SK-N-DZ (cell line): ENCODE measurements around the gene ERAS. TPM values are rescaled to one million over a fixed set of nuclear protein-coding genes. Genes with fewer than 3 reads are reported as not detected.

Experiments used
- DNase-seq: peaks from one replicate; pipeline ENCODE4 v3.0.0-alpha.2; 2015; ENCODE audit warnings: low spot score
- polyA plus RNA-seq, 2 experiments: library from polyadenylated mRNA; depleted of rRNA; stranded (reverse); fragments of >200 nt; gene quantifications; 2 replicates each; pipeline ENCODE4 v1.2.3, GENCODE V29; 2014

Gene ERAS, protein sequence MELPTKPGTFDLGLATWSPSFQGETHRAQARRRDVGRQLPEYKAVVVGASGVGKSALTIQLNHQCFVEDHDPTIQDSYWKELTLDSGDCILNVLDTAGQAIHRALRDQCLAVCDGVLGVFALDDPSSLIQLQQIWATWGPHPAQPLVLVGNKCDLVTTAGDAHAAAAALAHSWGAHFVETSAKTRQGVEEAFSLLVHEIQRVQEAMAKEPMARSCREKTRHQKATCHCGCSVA
- polyA plus RNA-seq (2014; cell fraction: cytosol; rRNA removed): 0.32 TPM in 1 of 2 replicates, not detected in the other
- polyA plus RNA-seq (2014; cell fraction: nucleus; rRNA removed): 3.2 and 5.2 TPM in 2 replicates

DNA sequence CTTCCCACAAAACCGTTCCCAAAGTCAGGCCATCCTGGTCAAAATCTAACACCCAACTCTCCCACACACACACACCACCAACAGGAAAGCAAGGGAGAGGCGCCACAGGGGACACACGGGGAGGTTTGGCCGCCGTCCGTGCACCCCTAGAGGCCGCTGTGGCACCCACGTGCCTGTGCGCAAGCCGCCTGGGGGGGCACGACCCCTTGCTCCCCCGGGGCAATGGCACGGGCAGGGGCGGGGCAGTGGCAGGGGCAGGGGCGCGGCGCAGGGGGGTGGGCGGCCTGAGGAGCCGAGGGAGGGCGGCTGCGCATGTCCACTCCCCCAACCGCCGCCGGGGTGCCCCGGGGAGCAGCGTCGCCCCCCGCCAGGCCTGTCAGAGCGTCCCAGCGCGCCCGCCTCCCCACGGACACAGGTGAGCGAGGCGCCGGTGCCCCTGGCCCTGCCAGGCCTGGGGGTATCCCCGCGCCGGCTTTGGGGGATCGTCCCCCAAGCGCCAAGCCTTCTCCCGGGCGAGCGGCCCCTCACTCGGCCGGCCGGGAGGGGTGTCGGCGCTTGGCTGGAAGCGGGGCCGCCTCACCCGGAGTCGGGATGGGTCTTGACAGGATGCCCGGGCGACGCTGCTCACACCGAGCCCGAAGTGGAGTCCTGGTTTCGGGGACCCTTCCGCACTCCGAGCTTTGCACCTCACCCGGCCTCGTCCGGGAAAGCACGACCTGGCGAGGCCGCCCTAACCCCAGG, at the start of gene ERAS:
Gene ERAS, plus strand, starts transcription at position 379 of the 741 bp plus-strand sequence. CDS start 2,611 bp downstream, outside the sequence.
- no peak for DNase-seq

DNA sequence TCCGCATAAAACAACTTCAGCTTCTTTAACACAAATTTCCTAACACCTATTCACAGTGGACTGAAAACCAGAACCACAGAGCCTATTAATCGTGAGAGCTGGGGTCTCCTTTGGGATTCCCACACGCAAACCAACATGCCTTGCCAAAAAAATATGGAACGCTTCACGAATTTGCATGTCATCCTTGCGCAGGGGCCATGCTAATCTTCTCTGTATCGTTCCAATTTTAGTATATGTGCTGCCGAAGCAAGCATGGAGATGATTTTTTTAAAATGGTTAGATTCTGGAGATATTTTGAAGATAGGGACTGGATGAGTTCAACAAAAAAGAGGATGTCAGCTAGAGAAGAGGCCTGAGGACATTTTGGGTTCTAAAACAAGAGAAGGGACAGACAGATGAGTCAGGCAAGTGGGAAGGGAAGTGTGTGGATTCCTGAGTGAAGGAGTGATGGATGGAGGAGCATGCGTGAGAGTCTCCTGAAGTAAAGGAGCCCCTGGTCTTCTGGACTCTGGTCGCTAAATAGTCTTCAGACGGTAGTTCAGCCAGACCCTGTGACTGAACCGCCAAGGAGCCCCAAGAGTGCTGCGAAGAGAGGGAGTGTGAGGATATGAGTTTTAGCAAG, 49.4 kb upstream of the ERAS start:
- DNase-seq: no peak

DNA sequence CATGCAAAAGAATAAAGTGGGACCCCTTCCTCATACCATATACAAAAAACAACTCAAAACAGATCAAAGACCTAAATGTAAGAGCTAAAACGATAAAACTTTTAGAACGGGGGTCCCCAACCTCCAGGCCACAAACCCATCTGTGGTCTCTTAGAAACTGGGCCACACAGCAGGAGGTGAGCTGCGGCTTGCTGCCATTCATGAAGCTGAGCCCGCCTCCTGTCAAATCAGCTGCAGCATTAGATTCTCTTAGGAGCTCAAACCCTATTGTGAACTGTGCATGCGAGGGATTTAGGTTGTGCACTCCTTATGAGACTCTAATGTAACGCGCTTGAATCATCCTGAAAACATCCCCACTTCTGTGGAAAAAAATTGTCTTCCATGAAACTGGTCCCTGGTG, 46.9 kb upstream of the ERAS start:
- DNase-seq: no peak

DNA sequence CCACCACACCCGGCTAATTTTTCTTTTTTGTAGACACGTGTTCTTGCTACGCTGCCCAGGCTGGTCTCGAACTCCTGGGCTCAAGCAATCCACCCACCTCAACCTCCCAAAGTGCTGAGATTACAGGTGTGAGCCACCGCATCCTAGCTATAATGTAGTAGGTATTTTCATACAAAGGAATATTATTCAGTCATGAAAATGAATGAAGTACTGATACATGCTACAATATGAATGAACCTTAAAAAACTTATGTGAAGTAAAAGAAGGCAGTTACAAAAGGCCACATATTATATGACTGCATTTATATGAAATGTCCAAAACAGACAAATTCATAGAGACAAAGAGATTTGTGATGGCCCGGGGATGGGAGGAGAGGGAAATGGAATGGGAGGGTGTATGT, 44.6 kb upstream of the ERAS start:
- no peak for DNase-seq

DNA sequence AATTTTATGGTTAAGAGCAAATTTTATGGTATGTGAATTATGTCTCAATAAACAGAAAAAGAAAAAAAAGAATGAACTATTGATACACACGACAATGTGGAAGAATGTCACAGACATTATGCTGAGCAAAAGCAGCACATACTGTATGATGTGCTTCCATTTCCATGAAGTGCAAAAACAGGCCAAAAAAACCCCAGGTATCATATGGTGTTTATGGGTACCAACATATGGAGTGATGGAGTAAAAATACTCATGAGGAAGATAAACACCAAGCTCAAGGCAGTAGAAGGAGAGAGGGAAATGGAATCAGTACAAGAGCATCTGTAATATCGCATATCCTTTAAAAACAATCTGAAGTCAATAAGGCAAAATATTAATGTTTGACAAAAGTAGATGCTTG, 44.1 kb upstream of the ERAS start:
- DNase-seq: no peak

DNA sequence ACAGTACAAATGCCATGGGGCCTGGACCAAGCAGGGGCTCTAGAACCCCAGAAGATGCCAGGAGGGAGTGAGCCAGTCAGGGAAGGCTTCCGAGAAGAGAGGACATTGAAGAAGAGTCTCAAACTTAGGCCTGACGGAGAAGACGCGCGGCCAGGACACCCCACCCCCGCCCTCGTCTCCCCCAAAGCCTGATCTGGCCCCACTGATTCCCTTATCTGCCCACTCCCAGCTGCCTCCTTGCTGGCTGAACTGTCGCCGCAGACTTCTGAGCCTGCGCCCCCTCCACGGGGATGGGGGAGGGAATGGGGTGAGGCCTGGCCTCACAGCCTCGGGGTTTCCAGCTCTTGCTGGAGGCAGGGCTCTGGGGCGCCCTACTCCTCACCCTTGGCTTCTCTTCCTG, 43.5 kb upstream of the ERAS start:
- no peak for DNase-seq

DNA sequence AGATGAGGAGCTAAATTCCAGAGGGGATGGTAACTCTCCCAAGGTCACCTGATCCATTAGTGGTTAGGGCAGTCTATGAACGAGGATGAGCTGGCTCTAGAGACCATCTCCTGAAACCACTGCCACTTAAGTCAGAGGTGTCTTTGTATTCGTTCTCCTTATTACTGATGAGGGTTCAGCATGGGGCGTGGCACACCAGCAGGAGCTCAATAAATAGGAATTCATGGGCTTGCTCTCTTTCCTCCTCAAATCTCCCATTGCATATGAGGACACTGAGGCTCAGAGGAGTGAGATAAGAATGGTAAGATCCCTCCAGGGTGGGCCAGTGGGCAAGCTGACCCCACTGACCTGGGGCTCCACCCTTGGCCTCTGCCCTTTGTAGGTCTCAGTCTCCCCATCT, 41.6 kb upstream of the ERAS start:
- DNase-seq: no peak

DNA sequence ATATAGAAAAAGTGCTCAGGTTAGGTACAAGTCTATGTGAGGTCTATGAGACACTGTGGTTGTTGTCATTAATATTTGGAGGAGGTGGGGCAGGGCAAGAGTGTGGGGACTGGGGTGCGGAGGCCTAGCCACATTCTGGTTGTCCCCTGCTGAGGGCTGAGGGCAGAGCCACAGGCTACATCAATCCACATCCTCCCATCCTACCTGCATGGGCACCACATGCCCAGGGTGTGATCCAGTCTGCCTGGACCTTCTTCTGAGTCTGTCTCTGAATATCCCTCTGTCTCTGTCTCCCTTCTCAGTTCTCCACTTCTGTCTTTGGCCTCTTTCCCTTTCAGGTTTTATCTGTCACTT, 41.1 kb upstream of the ERAS start:
- no peak for DNase-seq

DNA sequence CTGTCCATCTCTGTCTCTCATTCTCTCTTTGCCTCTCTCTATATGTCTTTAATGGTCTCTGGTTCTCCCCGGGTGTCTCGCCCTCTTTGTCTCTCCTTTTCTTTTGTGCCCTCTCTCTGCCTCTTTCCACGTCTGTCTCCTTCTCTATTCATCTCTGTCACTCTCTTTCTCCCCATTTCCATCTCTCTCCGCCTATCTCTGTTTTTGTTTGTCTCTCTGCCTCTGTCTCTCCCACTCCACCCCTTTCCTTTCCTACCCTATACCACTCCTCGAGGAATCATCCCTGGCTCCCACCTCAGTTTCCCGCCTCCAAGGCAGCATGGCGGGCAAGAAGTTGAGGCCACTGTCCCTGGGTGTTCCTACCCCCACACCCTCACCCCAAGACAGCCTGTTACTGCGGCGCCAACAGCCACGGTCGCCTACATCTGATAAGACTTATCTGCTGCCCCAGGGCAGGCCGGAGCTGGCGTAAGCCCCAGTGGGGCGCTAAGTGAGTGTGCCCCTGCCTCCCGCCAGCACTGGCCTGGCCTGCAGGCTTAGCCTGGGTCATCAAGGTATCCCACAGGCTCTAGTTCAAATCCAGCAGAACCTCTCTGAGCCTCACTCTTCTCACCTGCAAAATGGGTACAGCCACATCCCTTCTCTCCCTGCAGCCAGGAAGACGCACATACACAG, 40.6 kb upstream of the ERAS start:
- no peak for DNase-seq

DNA sequence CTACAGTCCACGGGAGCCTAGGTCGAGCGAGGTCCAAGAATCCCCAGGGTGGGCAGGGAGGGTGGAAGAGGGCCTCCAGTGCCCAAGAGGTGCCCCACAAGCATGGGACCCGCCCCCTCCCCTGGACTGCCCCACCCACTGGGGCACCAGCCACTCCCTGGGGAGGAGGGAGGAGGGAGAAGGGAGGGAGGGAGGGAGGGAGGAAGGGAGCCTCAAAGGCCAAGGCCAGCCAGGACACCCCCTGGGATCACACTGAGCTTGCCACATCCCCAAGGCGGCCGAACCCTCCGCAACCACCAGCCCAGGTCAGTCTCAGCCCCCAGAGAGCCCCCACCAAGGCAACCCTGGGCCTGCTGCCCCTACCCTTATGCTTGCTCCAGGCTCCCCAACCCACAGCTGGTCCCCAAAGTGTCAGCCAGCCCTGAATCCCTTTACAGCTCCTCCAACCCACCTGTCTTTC, 39.9 kb upstream of the ERAS start, which contains the start of gene GATA1:
Gene GATA1, plus strand, starts transcription at position 250 of the 460 bp plus-strand sequence. CDS start 4,520 bp downstream, outside the sequence.
- no peak for DNase-seq

DNA sequence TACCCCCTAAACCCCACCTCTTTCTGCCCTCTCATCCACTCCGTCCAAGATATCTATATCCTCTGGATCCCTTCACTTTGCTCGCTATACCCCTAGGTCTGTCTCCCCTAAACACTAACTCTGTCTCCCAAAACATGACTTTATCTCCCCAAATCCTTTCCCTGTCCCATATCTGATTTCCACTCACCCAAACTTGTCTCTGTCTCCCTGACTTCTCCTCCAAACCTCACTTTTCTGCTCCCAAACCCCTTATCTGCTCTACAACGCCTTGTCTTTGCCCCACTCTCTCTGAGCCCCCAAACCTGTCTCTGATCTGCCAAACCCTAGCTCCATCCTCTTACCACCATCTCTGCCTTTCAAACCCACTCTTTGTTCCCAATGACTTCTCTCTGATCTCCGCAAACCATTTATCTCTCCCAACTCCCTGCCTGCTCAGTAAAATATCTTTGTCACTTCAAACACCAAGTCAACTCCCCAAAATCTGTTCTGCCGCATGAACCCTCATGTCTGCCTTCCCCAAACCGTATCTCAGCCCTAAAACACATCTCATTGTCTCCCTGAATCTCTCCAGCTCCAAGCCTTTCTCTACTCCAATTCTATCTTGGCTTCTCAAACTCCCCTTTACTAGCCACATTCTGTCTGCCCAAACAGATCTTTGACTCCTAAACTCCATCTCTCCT, 39.3 kb upstream of the ERAS start:
- DNase-seq: no peak

DNA sequence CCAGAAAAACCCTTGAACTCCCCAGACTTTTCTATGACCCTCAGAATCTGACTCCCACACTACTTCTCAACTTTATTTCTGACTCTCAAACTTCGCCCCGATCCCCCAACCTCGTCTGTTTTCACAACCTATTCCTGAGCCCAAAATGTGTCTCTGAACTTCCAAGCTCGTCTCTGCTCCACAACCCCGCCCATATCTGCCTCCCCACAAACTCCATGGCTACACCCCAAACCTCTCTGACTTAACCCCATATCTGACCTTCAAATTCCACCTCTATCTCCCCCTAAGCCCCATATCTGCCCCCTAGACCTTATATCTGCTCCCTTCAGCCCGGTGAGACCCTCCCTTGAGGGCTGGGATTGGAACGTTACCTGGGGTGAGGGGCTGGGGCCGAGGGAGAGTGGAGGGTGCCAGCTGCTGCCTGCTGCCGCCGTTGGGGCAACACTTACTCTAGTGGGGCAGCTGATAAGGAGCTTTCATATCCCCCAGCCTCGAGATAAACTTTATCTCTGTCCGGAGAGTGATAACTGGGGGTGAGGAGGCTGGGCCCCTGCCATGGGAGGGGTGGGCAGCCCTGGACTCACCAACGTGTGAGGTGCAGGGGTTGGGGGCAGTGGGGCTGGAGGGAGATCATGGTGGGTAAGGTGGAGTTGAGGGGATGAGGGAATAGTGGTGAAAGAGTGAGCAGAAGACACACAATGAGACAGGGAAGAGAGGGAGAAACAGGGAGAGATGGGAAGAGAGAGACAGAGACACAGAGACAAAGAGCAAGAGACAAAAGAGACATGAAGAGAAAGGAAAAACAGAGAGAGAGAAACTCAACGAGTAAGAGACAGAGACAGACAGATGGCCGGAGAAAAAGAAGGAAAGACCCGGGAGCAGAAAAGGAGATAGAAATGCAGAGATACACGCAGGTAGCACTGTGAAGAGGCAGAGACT, 38.5 kb upstream of the ERAS start:
- DNase-seq: no peak

DNA sequence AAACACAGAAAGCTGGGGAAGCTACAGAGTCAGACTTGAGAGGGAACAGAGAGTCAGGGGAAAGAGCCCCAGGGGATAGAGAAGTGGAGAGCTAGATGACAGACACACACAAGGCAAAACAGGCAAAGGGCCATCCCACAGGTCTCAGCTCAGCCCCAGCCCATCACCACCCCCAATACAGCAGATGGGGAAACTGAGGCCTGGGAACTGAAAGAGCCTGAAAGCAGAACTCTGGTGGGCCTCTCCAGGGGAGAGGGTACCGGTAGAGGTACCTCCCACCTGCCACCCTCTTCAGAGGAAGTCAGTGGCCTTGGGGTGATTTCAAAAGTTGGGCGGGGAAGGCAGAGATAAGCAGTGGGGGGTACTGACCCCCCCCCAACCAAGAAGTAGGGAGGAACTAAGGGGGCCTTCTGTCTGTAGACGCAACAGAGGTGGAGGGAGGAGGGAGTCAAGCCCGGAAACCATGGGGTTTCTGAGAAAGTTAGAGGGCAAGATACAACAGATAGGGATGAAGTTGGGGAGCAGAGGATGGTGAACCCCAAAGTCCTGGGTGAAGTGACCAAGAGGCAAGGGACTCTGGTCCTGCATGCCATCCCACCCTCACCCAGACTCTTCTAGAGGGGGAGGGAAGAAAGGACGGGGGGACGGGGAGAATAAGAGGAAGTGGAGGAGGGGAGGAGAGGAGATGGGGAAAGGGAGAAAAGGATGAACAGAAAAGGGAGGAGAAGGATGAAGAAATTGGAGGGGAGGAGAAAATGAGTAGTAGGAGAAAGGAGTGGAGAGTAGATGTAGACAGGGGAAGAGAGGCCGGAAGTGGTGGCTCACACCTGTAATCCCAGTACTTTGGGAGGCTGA, 36.7 kb upstream of the ERAS start:
- no peak for DNase-seq

DNA sequence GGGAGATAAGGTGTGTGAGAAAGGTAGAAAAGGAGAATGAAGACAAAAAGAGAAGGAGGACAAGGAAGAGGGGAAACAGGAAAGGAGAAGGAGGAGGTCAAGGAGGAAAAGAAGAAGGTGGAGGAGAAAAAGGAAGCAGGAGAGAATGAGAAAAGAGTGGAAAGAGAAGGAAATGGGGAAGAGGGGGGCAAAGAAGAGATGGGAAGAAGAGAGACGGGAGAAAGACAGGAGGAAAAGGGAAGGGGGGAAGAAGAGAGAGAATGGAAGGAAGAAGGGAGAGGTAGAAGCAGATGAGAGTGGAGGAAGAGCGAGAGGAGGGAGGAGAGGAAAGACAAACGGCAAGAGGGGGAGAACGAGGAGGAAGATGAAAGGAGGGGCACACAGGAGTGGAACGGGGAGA, 35.8 kb upstream of the ERAS start:
- DNase-seq: no peak

DNA sequence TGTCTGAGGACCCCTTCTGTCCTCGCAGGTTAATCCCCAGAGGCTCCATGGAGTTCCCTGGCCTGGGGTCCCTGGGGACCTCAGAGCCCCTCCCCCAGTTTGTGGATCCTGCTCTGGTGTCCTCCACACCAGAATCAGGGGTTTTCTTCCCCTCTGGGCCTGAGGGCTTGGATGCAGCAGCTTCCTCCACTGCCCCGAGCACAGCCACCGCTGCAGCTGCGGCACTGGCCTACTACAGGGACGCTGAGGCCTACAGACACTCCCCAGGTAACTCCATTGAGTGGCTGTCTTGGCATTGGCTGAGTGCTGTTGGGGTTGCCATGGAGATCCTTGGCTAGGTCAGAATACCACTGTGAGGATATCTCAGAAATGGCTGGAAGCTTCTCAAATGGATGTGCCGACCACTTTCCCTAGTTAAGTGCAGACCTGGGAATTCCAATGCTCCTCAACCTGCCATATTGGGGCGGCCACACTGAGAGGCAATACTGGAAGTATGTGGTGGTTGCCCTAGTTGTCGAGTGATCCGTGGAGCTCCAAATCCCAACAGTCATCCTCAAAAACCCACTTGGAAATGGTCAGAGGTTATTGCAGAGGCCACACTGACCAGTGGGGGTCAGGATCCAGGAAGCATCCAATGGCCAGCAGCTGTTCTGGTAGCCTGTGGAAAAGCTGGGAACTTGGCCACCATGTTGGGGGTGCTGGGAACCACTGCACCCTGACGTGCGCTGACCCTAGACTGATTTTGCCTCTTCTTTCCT, 35.1 kb upstream of the ERAS start:
- no peak for DNase-seq

DNA sequence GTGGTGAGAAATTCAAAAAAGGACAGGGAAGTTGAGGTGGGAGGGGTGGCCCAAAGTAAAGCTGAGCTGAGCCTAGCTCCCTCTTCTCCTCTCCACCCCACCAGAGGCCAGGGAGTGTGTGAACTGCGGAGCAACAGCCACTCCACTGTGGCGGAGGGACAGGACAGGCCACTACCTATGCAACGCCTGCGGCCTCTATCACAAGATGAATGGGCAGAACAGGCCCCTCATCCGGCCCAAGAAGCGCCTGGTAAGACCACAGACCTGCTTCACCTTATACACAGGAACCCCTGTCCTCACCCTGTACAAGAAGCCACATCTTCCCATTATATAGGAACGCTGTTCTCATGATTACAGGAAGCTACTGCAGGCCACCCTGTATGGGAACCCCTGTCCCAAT, 34.1 kb upstream of the ERAS start:
- no peak for DNase-seq

DNA sequence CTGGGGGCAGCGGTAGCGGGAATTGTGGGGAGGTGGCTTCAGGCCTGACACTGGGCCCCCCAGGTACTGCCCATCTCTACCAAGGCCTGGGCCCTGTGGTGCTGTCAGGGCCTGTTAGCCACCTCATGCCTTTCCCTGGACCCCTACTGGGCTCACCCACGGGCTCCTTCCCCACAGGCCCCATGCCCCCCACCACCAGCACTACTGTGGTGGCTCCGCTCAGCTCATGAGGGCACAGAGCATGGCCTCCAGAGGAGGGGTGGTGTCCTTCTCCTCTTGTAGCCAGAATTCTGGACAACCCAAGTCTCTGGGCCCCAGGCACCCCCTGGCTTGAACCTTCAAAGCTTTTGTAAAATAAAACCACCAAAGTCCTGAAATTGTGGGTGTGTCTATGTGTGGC, 32.4 kb upstream of the ERAS start:
- no peak for DNase-seq

DNA sequence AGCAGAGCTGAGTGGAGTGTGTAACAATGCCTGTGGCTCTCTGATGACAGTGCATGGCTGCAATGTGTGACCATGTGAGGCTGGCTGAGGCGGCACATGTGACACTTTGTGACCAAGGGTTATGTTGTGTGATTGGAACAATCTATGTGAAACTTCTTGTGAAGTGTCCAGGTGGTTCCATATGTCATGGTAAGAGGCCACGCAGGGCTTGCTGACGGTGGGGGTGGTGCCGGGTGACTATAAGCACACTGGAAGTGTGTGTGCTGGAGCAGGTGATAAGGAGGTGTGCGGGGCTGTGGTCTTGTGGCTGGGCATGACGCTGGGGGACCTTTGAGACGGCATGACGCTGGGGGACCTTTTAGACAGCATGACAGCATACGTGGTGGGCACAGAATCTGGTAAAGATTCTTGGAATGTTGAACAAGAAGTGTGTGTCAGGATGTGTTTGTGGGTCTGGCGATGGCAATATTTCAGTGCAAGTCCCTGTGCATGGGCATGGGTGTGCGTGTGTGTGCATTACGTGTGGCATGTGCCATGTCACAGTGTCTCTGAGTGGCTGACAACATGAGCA, 31.9 kb upstream of the ERAS start:
- no peak for DNase-seq
